ENCODE measurements around the gene MYO1G.
A peak's percentile ranks its signal among the peaks of the same experiment; 100 is the strongest.
"Not testable (repeated sequence)": the region's sequence is repeated elsewhere in the genome, so short reads cannot be mapped to it uniquely, and the experiment has no call there.

The MYO1G gene

DNA sequence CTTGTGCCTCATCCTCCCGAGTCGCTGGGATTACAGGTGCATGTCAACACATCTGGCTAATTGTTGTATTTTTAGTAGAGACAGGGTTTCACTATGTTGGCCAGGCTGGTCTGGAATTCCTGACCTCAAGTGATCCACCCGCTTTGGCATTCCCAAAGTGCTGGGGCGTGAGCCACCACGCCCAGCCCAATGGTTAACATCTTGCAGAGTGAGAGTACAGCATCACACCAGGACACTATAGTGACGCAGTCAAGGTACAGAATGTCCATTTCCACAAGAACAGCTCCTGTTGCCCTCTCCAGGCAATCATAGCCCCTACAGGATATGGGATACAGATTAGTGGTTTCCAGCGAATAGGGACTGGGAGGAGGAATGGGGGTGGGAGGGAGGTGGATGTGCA, 34.0 kb downstream of the MYO1G start:
- DNase-seq (ENCODE audit: low read depth in 2 of 2), result no peak

GRCh38 chr7:44943631-44944030, 35.2 kb downstream of the MYO1G start:
- no peak for DNase-seq (ENCODE audit: low read depth in 2 of 2)

DNA sequence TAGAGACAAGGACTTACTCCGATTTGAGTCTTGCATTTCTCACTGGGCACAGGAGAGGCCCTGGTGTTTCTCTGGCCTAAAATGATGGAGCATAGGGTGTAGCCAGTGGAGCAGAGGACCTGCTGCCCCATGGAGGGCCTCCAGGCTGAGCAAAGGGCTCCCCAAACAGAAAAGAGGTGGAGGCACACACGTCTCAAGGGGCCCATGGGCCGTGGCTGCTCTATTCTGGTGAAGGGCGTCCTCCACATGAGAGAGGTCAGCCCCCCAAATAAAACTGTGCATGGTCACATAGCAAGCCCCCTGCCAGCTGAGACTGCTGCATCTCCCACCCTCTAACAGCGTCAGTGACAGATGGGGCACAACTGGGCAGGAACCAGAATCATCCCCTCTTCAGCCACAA, 41.4 kb downstream of the MYO1G start:
- no peak for DNase-seq (ENCODE audit: low read depth in 2 of 2)

- no peak for DNase-seq (ENCODE audit: low read depth in 2 of 2)
Measured at GRCh38 chr7:44936322-44936721, 42.5 kb downstream of the MYO1G start.

- no peak for DNase-seq (ENCODE audit: low read depth in 2 of 2)
Measured at GRCh38 chr7:44935583-44935982, 43.2 kb downstream of the MYO1G start.

DNA sequence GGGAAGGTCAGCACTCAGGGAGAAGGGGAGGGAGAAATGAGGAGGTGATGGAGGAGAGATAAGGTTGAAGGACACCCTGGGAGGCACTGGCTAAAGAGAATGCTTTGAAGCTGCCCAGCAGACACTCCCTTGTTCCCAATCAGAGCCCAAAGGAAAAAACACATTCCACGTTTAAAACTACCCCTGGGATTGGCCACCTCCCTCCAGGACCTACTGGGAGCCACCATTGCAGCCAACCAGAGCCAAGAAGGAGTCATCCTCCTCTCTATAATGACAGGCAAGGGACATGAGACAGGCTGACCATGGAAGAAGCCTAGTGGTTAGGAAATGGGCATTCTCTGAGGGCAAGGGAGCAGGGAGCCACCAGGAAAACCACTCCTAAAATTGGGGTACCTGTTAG, 43.8 kb downstream of the MYO1G start:
- DNase-seq (ENCODE audit: low read depth in 2 of 2), result no peak

DNA sequence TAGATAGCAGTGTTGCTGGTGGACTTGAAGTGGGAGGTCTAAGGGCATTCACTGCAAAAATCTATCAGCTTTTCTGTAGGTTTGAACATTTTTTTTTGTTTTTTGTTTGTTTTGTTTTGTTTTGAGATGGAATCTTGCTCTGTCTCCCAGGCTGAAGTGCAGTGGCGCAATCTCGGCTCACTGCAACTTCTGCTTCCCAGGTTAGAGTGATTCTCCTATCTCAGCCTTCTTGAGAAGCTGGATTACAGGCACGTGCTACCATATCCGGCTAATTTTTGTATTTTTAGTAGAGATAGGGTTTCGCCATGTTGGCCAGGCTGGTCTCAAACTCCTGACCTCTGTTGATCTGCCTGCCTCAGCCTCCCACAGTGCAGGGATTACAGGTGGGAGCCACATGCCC, 44.3 kb downstream of the MYO1G start:
- DNase-seq (ENCODE audit: low read depth in 2 of 2), result not testable (repeated sequence)

DNA sequence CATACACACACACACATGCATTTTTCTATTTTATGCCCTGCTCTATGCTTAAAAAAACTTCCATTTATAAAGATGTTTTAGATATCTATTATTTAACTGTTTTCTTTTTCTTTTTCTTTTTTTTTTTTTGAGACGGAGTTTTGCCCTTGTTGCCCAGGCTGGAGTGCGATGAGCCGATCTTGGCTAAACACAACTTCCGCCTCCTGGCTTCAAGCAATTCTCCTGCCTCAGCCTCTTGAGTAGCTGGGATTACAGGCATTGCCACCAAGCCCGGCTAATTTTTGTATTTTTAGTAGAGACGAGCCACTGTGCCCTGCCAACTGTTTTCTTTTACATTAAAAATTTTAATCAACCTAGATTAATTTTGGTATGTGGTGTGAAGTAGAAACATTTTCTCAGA, 47.9 kb downstream of the MYO1G start:
- DNase-seq (ENCODE audit: low read depth in 2 of 2), result no peak

DNA sequence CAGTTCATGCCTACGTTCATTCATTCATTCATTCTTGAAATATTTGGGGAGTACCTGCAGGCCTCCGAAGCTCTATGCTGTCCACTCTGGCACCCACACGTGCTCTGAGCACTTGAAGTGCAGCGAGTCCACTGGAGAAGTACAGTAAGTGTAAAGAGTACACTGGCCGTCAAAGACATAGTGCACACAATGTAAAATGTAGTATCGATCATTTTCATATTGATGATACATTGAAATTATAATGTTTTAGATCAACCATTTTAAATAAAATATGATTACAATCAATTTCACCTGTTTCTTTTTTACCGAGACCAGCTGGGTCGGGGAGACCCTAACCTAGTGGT, 56.5 kb downstream of the MYO1G start:
- DNase-seq (ENCODE audit: low read depth in 2 of 2), result no peak

GRCh38 chr7:44921607-44922350, 57.0 kb downstream of the MYO1G start:
- peak; percentile 92 to 99 for DNase-seq (ENCODE audit: low read depth in 2 of 2)

GRCh38 chr7:44920119-44920518, 58.7 kb downstream of the MYO1G start:
- no peak for DNase-seq (ENCODE audit: low read depth in 2 of 2)

DNA sequence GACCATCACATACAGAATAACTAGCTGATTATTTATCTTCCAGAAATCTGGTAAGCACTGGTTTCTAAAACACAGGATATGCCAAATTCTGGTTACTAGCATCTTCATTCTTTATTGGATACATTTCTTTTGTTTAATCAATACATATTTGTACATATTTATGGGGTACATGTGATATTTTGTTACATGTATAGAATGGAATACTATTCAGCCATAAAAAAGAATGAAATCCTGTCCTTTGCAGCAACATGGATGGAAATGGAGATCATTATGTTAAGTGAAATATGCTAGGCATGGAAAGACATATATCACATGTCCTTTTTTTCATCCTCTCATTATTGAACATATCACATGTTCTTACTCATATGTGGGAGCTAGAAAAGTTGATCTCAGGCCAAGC, 60.8 kb downstream of the MYO1G start:
- no peak for DNase-seq (ENCODE audit: low read depth in 2 of 2)

DNA sequence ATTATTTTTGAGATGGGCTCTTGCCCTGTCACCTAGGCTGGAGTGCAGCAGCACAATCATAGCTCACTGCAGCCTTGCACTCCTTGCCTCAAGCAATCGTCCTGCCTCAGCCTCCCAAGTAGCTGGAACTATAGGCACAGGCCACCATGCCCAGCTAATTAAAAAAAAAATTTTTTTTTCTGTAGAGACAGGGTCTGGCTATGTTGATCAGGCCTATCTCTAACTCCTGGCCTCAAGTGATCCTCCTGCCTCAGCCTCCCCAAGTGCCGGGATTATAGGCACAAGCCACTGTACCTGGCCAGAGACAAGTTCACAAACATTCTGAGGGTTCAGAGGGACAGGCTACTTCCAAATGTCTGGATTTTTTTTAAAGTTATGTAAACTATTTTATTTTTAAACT, 61.4 kb downstream of the MYO1G start:
- no peak for DNase-seq (ENCODE audit: low read depth in 2 of 2)

DNA sequence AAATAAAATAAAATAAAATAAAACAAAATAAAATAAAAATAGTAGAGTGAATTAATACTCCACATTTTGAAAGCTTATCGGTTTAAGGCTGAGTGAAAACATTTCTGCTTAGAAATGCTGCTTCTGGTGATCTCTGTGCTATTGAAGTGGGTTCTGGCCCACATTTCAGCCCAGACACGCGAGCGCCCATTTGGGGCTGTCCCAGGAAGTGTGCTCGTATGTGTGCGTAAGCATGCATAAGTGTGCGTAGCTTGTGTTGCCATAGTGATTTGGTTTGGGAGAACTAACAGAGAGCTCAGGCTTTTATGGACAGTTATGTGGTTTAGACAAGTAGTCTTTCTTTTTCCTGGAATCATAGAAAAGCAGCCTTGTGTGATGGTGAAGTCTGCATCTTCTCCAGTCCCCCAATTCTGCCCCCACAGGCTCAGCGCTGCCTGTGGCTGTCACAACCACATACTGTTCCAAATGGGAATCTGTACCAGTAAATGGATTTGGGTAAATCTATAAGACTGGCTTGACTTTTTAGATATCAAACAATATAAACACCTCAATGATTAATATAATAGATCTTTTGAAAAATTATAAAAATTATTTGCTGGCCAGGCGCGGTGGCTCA, 63.7 kb downstream of the MYO1G start:
- peak; percentile 33 to 62 for DNase-seq (ENCODE audit: low read depth in 2 of 2)

- no peak for DNase-seq (ENCODE audit: low read depth in 2 of 2)
Measured at GRCh38 chr7:44912775-44913347, 66.0 kb downstream of the MYO1G start.

All from stimulated activated CD4-positive, alpha-beta T cell treated with anti-CD3 and anti-CD28 coated beads, Interleukin-12 subunit alpha, Interleukin-12 subunit beta, amount 100 ng/mL, for 24 hours (primary cell).